NCI-H146 (cell line): ENCODE results near the gene C1orf159.

ENCODE experiments used
- DNase-seq: peaks from one replicate; lab custom pipeline; 2025; lab: John Stamatoyannopoulos, UW

The C1orf159 gene

DNA sequence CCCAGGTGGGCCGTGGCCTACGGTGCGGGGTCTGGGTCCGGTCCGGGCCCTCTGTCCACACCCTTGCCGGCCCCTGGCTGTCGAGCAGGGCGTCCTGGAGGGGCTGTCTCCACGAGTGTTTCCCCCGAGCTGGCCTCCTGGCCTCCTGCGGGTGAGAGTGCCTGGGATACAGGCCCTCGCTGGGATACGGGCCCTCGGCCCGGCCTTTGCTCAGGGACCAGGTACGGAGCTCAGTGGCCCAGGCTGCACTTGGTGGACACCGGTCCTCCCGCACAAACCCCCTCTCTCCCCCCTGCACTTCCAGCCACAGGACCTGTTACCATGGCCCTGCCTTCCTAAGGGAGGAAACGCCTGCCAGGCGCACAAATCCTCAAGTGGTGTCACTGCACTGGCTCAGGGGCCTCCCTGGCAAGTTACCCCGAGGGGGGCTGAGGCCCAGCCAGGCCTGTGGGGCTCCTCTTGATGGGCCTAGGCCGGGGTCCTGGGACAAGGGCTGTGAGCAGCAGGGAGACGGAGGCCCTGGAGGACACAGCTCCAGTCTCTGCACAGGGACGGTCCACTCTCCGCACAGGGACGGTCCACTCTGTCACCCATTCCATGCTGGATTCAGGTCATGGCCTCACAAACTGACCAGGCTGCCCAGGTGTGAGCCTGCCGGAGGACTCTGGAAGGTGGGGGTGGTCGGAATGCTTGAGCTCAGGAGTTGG lies 23.6 kb downstream of the C1orf159 start:
- no peak for DNase-seq

DNA sequence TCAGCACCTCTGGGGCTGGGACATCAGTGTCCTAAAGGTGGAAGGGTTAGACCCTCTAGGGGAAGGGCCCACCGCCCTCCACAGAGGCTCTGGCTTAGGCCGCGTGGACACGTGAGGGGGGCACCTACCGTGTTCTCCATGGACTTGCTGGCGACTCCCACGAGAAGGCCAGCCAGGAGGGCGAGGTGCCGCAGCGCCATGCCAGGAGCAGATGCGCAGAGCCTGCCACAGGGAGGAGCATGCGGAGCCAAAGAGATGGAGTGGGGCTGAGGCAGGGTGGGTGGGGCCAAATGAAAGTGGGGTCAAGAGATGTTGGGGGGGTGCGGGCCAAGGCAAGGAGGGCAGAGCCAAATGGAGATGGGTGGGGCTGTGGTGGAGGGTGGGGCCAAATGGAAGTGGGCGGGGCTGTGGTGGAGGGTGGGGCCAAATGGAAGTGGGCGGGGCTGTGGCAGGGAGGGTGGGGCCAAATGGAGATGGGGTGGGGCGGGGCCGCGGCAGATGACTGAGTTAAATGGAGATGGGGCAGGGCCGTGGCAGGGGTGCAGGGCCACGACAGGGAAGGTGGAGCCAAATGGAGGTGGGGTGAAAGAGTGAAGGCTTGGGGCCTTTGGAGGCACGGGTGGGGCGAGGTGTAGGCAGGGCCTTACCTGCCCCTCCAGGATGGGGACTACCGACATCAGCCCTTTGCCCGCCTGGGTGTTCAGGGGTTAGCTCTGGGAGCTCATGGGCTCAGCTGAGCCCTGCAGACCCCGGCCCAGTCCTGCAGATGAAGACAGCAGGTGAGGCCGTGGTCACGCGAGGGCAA lies 24.3 kb downstream of the C1orf159 start:
- DNase-seq: no peak

DNA sequence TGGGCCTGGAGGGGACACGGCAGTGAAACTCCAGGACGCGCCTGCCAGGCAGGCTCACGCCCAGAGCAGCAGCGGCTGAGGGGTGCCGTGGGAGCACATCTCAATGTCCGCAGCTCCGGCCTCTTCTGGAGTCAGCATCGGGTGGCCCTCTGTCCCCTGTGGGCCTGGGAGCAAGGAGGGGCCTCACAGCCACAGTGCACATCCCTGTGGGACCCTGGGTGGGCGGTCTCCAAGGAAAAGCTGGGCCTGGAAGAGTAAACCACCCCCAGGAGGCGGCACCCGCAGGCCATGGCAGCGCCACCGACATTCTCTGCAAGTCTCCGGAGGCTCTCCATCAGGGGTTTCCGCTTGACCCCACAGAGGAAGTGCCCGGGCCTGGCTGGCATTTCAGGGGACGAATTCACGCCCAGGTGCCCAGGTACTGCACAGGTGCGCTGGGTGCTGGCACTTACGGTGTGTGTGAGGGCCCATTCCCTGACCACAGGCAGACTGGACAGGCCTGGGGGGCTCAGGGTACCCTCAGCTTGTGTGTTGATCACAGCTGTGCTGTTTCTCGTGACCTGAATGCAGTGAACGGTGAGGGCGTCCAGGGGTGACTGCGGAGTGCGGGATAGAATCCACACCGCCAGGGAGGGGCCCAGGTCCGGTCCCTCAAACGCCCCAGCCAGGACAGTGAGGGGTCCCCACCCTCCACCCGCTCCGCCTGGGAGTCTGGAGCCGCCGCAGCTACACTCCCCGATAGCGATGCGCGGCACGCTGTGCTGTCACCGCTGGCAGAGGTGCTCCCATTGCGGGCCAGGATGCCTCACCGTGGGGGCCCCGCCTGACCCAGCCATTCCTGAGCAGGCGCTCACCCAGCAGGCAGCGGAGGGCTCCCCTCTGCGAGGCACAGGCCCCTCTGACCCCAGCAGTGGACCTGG lies 25.2 kb downstream of the C1orf159 start:
- DNase-seq: no peak

DNA sequence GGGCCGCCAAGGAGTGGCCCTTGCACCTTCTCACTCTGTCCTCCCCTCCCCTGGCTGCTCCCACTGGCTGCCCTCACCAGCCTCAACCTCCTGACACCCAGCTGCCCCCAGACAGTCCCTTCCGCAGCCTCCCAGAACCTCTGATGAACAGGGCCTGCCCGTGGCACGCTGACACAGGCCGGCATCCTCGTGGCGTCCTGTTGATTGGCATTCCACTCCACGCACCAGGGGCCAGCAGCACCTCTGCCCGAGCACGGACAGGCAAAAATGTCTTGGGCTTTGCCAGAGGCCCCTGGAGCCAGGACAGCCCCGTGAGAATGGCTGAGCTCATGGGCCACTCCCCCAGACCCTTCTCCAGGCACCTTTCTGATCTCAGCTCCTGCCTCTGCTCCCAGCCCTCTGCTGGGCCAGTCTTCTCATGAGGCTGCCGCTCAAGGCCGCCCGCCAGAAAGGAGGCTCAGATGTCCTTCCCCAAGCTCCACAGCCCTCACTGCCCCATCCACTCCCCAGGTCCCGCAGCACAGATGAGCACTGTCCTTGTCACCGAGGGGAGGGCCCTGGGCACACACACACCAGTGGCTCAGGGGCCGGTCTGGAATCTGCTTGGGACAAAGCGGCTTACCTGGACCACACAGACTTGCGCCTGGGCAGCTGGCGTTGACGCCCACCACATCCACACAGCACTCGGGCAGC lies 26.0 kb downstream of the C1orf159 start:
- no peak for DNase-seq

DNA sequence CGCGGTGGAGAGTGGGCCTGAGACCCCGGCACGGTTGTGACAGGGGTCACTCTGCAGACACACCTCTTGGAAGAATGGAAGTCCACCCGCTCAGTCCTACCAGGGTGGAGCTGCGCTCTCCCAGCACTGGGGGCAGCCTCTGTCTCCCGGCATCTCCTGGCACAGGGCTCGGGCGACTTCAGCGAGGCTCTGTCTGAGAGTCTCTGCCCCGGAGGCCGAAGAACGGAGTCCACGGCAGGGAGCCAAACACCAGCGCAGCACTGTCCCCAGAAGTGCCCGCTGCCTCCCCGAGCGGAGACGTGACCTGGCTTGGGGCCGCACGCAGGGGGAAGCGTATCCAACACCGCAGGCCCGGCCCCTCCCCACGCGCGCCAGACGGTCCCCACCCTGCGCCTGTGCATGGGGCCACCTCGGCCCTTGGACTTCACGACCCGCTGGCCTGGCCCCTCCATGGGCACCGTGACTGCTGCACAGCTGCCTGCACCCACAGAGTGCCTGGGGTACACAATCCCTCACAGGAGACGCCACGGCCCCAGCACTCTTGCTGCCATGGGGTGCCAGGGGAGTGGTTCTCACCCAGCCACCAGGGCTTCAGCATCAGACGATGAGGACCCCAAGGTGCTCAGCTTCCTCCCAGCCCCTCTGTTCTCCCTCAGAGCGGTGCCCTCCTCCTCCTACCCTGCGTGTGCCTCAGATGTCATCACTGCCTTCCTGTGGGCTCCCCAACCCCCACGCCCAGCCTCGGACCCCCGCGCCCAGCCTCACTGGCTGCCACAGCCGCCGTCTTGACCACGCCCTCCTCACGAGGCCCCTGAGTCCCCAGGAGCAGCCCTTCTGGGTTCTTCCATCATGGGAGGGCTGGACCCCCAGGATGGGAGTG lies 26.8 kb downstream of the C1orf159 start:
- no peak for DNase-seq

DNA sequence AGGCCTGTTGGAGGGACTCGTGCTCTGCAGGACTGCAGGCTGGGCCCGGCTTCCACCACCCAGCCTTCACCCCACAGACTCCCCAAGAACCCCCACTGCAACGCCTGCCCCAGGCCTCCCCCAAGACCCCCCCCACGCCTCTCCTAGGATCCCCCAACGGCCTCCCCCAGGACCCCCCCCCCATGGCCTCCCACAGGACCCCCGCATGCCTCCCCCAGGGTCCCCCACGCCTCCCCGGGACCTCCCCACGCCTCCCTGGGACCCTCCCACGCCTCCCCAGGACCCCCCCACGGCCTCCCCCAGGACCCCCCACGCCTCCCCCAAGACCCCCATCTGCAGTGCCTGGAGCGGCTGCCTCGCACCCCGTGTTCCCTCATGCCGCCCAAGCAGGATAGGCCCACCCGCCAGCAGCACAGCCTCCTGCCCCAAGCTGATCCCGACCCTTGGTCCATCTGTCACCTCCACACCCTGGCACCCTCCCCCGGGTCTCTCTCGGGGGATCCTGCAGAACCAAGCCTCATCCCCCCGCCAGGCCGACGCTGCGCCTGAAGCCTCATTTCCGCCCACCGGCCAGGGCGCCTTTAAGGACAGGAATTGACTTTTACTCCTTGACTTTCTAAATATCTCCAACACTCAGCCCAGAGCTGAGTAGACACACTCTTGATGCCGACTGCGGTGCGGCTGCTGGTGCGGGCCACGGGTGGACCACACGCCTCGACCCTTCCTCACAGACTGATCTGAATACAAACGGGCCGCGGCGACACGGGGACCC lies 27.7 kb downstream of the C1orf159 start:
- no peak for DNase-seq

DNA sequence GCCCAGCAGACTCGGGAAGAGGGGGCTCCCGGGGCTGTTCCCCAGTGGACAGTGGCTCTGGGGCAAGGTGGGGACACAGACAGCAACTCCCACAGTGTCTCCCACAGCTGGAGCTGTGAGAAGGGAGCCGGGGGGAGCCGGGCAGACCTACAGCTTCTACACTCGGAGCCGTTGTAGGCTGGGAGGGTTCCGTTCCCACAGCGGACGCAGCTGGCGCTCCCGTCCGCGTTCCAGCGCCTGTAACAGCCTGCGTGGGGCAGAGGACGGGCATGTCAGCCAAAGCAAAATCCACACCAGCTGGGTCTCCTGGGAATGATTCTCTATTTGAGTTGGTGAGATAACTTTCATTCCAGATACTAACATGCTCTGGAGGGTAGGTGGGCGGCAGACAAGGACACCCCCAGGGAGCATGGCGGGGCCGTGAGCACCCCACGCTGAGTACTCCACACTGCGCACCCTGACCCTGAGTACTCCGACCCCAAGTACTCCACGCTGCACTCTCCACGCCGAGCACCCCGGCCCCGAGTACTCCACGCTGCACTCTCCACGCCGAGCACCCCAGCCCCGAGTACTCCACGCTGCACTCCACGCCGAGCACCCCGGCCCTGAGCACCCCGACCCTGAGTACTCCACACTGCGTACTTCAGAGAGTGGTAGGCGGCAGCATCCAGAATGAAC lies 28.4 kb downstream of the C1orf159 start:
- DNase-seq: no peak

DNA sequence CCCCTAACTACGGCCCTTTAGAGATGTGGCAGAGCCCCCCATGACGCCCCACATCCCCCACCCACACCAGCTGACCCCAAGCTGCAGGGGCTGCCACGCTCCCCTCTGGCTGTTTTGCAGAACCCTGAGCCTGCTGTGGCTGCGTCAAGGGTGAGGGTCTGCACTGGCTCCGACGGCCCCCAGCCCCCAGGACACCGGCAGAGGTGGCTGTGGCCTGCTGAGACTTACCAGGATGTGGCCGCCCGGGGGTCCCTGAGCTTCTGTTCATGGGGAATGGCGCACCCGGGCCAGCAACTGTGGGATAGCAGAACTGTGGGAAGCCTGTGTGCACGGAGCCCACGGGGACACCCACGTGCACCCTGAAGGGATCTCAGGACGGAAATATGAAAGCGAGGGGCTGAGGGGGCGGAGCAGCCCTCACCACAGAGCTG lies 29.0 kb downstream of the C1orf159 start:
- DNase-seq: no peak

DNA sequence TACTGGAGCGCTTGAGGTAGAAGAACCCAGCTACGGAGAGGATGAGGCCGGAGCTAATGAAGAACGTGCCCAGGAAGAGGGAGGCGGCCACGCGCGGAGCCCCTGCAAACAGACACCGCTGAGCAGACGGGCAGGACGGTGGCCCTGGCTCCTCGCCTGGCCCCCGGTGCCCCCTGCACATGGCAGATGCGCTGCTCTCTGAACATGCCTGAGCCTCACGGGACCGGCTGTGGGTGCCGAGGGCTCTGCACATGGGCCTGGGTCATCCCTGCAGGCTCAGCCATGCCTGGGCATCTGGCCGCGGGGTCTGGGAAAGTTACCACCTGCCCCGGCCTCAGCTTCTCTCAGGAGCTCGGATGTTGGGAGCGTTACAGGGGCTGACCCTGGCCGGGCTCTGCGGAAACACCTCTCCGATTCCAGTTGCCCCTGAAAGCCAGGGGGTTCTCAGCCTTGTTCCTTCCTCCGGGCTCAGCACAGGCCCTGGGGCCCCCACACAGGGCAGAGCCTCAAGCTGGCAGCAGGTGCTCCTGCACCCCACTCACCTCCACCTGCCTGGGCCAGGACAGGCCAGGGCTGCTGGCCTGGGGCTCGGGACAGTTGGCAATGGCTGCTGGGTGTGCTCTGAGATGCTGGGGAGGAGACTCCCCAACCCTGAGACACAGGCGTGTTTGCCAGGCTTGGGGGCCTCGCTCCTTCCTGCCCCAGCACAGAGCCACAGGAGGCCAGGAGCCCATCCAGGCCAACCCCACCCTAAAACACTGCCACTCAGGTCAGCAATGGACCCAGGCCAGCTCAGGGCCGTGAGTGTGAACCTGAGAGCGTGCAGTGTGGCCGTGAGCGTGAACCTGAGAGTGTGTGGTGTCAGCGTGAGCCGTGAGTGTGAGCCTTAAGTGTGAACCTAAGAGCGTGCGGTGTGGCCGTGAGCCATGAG lies 29.7 kb downstream of the C1orf159 start:
- DNase-seq: no peak

DNA sequence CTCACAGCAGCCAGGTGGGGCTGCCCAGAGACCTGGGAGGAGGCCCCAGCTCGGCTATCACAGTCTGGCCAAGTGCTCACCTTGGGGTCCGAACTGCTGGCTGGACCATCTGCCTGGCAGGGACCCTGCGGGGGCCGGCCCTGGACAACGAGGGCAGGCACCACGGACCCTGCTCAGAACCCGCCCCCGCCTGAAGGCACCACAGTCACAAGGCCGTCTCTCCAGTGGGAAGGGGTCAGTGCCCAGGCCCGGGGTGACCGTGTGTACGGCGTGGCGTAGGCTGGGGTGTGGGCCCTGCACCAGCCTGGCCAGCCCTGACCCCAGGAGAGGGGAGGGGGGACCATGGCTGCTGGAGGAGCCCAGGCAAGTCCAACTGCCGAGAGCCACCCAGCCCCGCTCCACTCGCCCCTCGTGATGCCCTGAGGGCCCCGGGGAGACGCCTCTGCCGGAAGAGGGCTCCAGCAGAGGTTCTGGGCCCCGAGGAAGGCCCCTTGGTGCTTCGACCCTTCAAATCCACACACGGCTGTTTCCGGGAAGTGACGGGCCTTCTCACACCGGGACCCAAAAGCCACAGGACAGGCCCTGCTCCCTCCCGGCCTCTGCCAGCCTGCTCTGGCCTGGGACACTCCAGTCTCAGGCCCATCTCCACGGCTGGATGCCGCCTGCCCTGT lies 30.6 kb downstream of the C1orf159 start:
- no peak for DNase-seq

DNA sequence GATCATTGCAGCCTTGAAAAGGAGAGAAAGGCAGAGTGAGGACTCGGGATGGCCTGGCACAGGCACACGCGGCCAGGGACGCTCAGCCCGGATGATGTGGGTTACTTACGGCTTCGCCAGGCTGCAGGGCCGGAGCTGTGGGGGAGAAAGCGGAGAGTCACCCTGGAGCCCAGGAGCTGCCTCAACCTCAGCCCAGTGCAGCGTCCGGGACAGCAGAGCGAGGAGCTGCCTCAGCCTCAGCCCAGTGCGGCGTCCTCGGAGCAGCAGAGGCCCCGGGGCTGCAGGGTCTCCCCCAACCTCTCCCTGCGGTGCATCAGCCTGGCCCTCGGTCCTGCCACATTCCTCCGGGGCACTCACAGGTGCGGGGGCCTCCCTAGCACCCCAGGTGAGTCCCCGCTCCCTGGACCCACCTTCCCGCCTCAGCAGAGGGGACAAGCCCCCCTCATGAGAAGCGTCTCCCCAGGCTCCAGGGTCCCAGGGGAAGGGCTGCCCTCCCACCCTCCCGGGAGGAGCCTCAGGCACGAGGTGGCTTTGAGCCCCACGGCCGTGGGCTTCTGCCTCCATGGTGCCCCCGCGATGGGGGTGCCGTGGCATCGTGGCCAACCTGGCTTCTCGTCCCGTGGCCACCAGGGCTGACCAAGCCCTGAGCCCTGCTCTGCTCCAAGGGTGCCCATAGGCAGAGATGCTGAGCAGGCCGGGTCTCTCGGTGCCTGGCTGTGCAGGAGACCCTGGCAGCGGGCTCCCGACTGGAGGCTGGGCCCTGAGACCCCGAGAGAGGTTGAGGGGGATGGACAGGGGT lies 31.3 kb downstream of the C1orf159 start:
- no peak for DNase-seq

DNA sequence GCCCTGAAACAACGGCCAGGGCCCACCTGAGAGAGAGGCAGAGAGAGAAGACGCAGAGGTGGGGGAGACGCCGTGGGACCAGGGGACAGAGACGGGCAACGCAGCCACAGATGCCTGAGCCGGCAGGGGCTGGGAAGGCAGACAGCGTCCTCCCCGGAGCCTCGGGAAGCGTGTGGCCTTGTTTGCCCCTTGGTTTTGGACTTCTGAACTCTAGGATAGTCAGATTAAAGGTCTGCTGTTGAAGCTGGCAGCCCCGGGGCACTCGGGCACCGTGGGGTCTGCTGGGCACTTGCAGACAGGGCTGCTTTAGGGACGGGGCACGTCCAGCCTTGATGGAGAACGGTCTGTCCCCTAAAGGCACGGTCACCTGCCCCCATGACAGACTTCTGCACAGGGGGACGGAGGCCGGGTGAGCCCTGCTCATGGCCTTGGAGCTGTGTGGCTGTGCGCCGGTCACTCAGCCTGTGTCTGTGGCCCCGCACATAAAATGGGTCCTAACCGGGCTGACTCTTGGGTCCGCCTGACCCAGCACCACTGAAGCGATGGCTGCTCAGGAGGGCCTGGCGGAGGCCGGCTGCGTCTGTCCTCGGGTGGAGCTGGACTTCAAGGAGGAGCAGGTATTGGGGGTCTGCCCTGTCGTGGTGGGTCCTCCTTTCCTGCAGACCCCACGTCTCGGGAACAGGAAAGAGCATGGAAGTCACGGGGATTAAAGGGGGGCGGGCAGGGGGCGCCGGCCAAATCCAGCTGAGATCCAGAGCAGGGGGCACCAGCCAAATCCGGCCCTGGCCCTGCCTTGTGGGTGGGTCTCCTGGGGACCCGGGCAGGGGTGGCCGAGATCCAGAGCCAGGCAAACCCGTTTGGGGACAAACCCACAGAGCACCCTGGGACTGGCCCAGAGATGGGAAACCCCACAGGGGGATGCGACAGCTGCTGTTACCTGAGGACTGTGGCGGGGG lies 32.2 kb downstream of the C1orf159 start:
- no peak for DNase-seq

DNA sequence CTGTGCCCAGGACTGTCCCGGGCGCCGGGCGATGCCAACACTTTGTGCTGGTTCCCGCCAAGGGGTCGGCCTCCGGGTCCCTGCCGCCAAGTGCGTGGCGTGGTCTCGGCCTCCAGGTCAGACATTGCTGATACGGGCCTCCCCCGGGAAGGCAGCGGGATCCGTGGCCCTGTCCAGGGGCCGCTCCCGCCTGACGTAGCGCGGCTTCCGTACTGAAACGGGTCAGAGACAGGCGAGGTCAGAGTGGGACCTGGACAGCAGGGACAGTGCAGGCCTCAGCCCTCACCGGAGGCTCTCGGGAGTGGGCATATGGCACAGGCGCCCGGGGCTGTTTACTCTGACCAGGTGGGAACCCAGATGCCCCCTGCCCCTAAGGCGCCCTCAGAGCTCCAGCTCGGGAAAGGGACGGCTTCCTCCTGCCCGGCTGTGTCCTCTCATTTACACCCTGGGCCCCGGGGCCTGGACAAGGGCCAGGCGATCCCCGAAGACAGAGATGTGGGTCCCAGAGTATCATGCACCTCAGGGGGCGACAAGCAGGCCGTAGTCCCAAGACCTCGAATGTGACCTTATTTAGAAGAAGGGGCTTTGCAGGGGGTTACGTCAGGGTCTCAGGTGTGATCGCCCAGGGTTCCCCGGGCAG lies 33.0 kb downstream of the C1orf159 start:
- no peak for DNase-seq

DNA sequence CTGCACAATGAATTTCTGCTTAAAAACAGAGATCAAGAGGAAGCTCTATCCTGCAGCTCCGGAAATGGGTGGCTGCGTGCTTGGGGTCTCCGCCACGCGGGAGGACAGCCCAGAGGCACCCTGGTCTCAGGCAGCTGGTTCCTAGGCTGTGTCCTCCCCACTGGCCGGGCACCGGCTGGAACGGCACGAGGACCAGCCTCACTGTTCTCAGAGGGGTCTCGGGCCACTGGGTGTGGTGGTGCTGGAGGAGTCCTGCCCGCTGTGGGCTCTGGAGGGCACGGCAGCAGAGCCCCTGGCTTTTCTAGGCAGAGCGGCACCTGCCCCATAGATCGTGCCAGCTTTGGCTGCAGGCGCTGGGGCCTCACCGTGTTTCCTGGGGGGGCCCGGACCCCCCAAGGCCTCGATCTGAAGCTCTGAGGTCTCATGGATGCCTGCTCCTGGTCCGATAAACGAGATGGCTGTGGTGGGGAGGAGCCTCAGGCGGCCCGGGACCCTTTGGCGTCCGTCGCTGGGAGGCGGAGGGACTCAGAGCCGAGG lies 33.6 kb downstream of the C1orf159 start:
- no peak for DNase-seq
